Fibroblast of mammary gland (primary cell): ENCODE measurements around the gene CNKSR2.

Experiments used
- DNase-seq: peaks from one replicate; pipeline ENCODE4 v3.0.0-alpha.2; 2010; ENCODE audit warnings: low read depth
- H3K4me3 ChIP-seq: 2 replicates; pipeline ENCODE4 v1.5.1; 2011; ENCODE audit warnings: low read depth, mild to moderate bottlenecking, low read length, moderate library complexity; ENCODE audit not compliant: control insufficient read depth
- CTCF ChIP-seq: conservative IDR thresholded peaks from 2 replicates; pipeline ENCODE4 v1.5.1; 2011; ENCODE audit warnings: low read depth, low read length, inconsistent platforms; ENCODE audit not compliant: control insufficient read depth, insufficient read depth

The CNKSR2 gene

GRCh38 chrX:21698272-21698671, 324.1 kb downstream of the CNKSR2 start:
- H3K4me3 ChIP-seq: no peak overlapping the region
- no peak for TF ChIP-seq CTCF
- no peak for DNase-seq

GRCh38 chrX:21699136-21699535, 324.9 kb downstream of the CNKSR2 start:
- no peak for DNase-seq
- no peak for TF ChIP-seq CTCF
- H3K4me3 ChIP-seq: no peak overlapping the region

- no peak for DNase-seq
- H3K4me3 ChIP-seq: no peak overlapping the region
- TF ChIP-seq CTCF: no peak
Measured at GRCh38 chrX:21700275-21700674, 326.1 kb downstream of the CNKSR2 start.

GRCh38 chrX:21700967-21701366, 326.7 kb downstream of the CNKSR2 start:
- peak; percentile 16 for DNase-seq
- no peak for TF ChIP-seq CTCF

GRCh38 chrX:21702725-21703124, 328.5 kb downstream of the CNKSR2 start:
- TF ChIP-seq CTCF: no peak
- DNase-seq: no peak
- no peak overlapping the region for H3K4me3 ChIP-seq

More at GRCh38 chrX:21700967-21701366, 326.7 kb downstream of the CNKSR2 start:
- no peak overlapping the region for H3K4me3 ChIP-seq
